HG03039 (cell line): ENCODE results near the gene CFHR4.
"Not testable (repeated sequence)": the region's sequence is repeated elsewhere in the genome, so short reads cannot be mapped to it uniquely, and the experiment has no call there.

Source experiments
- ATAC-seq: cut with Tn5 transposase; IDR thresholded peaks from one replicate; pipeline ENCODE4 v1.9.1; 2021; ENCODE audit warnings: mild to moderate bottlenecking, moderate library complexity; ENCODE audit not compliant: unreplicated experiment

The CFHR4 gene

DNA sequence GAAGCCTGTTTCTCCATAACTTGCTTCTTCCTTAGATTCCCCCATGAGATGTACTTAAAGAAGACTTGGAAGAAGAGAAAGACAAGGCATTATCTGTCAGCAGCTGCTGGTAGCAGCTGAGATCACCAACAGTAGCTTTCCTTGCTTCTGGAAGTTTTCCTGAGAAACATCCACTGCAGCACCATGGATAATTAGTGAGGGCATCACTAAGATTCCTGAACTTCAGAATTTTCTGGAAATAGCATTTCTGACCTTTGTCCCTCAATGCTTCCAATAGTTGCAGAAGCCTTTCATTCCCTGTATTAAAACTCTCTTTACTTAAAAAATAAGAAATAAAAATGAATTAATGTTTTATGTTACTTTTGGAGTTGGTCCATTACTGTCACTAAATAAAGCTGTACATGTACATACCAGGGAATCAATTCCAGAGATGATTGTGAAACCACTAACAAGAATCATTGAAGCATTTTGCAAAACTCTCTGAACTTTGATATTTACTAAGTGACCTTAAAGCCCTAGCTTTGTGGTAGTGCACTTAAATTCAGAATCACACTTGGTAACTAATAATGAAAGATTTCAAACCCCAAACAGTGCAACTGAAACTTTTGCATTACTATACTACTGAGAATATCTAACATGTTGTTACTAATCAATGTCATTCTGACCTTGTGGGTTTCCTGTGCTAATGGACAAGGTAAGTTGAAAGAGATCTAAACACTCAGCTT lies at the start of gene CFHR4:
CFHR4 (plus strand) TSS at position 538 of the 725 bp plus-strand sequence; CDS start at position 637, 99 bp downstream.
- ATAC-seq = peak; percentile 88

DNA sequence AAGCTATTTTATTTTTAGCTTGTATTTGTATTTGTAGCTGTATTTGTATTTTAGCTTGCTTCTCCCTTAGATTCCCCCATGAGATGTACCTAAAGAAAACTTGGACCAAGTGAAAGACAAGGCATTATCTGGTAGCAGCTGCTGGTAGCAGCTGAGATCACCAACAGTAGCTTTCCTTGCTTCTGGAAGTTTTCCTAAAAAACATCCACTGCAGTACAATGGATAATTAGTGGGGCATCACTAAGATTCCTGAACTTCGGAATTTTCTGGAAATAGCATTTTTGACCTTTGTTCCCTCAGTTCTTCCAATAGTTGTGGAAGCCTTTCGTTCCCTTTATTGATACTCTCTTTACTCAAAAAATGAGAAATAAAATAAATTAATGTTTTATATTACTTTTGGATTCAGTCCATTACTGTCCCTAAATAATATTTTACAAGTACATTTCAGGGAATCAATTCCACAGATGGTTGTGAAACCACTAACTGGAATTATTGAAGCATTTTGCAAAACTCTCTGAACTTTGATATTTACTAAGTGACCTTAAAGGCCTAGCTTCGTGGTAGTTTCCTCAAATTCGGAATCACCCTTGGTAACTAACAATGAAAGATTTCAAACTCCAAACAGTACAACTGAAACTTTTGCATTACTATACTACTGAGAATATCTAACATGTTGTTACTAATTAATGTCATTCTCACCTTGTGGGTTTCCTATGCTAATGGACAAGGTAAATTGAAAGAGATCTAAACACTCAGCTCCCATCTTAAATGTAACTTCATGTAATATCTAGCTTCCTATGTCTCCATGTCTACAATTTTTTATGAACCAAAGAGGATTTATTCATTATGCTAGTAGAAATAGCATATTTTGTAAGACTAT lies 38.0 kb upstream of the CFHR4 start:
- ATAC-seq = not testable (repeated sequence)

DNA sequence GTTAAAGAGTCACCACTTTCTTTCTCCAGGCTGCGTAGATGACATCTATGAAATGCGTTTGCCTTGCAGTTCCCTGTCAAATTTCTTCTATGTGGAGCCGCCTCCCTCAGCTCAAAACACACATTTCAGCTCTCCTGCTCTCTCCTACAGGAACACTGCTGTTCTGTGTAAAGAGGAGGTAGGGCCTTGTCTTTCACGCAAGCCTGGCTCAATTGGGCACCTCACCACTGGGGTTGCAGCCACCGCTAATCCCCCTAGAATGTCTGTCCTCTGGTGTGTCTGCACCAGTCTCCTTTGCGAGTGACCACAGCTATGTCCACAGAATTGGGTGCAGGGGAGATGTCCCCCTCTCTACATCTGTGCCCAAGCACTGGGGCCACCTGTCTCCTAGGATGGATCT lies 31.8 kb upstream of the CFHR4 start:
- ATAC-seq = no peak

DNA sequence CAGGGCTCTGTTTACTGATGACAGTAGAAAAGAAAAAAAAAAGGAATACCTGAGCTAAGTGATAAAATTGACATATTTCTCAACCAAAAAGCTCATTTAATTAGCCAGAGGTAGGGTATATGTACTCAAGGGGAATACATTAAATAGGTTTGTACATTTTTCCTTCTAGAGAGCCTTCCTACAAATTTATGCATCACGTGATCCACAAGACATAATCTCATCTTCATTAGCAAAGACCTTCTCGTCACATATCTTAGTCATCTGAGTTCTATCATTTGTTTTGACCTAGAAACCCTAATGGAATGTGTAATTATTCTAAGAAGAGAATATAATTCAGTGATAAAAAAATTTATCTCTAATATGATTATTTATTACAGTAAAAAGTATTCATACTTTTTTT lies 30.7 kb upstream of the CFHR4 start:
- no peak for ATAC-seq

DNA sequence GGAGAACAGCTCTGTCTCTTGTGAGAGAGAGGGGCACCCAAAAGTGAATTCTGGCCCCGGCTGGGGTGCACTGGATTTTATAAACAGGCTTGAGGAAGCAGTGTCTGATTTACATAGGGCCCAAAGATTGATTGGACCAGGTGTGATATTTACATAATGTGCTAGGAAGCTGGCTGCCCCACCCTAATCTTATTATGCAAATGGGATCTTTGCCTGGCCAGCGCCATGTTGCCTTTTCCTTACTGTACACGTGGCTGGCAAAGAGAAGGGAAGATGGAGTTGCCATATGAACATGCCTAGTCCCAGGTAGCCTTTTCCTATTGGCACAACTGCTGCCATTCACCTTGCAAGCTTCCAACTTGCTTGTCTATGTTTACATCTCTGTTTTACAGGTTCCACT lies 29.0 kb upstream of the CFHR4 start:
- ATAC-seq = no peak

DNA sequence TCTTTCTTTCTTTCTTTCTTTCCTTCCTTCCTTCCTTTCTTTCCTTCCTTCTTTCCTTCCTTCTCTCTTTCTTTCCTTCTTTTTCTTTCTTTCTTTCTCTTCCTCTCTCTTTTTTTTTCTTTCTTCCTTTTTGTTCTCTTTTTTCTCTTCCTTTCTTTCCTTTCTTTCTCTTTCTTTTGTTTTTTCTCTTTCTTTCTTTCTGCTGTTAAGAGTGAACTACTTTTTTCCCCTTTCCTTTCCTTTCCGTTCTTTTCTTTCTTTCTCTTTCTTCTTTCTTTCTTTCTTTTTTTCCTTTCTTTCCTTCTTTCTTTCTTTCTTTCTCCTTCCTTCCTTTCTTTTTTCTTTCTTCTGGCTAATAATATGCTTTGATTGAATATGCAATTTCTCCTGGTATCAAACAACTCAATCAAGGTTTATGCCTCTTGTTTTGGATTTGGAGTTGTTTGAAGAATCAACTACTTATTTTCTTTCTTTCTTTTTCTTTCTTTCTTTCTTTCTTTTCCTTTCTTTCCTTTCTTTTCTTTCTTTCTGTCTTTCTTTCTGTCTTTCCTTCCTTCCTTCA lies 27.4 kb upstream of the CFHR4 start:
- ATAC-seq = no peak

DNA sequence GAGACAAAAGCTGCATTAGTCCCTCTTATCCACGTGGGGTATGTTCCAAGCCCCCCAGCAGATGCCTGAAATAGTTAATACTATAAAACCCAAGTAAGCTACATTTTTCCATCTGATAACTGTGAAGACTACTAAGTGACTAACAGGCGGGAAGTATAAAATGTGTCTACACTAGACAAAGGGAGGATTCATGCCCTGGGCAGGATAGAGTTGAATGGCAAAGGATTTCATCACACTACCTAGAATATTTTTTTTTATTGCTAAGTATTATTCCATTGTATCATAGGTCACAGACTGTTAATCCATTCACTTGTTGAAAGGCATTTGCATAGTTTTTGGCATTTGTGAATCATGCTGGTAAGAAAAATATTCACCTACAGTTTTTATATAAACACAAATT lies 26.4 kb upstream of the CFHR4 start:
- no peak for ATAC-seq

DNA sequence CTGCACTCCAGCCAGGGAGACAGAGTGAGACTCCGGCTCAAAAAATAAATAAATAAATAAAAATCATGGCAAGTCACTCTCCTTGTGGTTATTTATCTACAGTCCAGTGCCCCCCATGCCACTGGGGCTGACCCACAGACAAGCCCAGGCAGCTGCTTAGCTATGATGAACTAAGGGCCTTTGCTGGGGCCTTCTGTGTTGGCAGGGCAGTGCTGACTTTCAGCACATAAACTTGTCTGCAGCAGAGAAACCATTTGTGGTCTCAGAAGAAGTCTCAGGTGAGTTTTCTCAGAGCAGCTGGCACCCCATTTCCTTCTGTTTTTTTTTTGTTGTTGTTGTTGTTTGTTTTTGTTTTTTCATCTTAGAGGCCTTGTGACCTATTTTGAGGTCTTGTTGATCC lies 20.9 kb upstream of the CFHR4 start:
- no peak for ATAC-seq

DNA sequence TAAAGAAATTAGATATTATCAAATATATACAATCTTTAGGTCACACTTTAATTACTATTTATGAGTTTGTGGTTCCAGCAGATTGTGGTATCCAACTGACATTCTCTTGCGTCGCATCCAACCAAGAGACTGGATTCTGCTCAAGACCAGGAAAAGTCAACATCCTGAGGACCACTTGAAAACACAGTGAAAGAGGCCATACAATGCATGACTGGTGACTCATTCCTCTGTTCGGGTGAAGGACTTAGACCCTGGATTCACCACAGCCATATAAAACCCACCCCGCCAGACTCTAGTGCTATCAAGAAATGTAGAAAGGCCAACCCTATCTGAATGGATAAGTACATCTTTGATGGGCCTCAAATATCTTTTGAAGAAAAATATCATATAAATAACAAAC lies 14.5 kb upstream of the CFHR4 start:
- no peak for ATAC-seq

DNA sequence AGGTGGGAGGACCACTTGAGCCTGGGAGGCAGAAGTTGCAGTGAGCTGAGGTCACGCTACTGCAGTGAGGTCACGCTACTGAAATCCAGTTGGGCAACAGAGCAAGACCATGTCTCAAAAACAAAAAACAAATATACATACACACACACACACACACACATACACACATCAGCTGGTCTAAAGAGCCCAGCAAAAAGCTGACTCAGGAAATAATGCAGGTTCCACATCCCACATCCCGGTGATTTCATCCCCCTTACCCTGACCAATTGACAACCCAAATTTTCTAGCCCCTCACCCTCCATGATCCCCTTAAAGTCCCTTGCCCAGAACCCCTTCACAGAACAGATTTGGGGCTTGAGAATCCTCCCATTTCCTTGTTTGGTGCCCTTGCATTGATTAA lies 11.9 kb upstream of the CFHR4 start:
- no peak for ATAC-seq

DNA sequence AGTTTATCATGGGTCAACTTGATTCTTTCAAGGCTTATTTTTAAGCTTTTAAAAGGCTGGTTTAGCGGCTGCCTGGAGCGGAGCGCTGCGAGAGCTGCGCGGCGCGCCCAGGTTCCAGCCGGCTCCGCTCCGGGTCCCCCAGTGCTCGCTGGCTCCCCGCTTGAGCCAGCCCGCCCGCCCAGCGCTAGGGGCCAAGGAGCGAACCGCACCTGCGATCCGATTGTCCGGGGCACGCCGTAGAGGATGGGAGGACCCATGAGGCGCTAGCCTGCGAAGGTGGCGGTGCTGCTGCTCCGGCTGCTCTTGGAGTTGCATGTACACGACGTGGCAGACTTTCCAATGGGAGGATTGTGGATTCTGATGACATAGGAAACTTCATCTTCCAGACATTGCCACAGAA lies 9.9 kb upstream of the CFHR4 start:
- no peak for ATAC-seq

DNA sequence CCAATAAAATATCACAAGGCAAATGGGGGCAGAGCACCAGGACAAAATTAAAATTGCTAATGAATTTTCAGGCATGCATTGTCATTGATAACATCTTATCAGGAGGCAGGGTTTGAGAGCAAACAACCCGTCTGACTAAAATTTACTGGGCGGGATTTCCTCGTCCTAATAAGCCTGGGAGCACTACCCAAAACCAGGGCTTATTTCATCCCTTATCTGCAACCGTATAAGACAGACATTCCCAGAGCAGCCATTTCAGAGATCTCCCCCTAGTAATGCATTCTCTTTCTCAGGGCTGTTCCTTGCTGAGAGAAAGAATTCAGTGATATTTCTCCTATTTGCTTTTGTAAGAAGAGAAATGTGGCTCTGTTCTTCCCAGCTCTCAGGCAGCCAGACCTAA lies 1.3 kb upstream of the CFHR4 start:
- ATAC-seq = not testable (repeated sequence)

DNA sequence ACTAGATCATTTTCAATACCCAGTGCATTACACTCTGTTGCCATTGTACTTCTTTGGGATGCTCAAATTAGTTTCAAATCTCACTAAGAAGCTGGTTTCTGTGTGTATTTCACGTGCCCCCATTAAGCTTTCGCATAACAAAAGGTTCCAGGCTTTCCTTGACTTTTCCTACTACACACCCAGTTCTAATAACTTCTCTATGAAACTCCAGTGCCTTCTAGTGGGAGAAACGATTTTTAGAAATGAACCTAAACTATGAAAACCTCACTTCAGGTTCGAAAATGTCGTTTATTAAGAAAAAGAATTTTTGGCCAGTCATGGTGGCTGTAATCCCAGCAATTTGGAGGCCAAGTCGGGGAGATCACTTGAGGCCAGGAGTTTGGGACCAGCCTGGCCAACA lies 2.8 kb downstream of the CFHR4 start:
- no peak for ATAC-seq

DNA sequence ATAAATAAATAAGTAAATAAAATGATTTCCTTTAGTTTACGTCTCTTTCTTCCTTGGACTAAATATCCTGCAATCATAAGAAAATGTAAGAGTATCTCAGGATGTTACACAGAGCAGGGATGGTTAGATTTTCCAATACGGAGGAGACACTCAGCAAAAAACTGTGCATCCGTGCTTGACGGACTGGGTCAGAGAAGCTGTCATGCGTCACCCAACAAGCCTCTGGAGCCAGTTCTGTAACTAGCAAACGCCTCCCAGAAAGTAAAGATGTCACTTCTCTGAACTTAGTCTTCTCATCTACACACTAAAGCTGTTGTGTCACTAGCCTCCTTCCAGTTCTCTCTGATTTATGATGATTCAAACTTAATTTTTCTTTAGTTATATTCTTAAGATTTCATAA lies 3.4 kb downstream of the CFHR4 start:
- no peak for ATAC-seq

DNA sequence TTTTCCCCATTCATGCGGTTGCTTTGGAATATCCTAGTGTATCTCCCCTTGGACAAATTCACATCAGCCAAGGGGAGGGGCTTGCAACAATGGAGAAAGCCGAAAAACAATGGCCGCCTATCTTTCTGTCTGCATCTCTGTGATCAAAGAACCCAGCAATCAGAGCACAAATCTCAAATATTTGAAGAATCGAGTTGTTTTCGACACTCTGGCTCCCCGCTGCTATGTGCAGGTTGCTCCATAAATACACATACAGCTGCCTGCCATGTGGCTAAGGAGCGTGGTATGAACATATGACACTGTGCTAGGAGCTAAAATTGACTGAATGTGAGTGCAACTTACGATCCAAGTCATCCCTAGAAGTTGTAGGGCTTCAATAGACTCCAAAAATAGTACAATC lies 8.5 kb downstream of the CFHR4 start:
- ATAC-seq = no peak

DNA sequence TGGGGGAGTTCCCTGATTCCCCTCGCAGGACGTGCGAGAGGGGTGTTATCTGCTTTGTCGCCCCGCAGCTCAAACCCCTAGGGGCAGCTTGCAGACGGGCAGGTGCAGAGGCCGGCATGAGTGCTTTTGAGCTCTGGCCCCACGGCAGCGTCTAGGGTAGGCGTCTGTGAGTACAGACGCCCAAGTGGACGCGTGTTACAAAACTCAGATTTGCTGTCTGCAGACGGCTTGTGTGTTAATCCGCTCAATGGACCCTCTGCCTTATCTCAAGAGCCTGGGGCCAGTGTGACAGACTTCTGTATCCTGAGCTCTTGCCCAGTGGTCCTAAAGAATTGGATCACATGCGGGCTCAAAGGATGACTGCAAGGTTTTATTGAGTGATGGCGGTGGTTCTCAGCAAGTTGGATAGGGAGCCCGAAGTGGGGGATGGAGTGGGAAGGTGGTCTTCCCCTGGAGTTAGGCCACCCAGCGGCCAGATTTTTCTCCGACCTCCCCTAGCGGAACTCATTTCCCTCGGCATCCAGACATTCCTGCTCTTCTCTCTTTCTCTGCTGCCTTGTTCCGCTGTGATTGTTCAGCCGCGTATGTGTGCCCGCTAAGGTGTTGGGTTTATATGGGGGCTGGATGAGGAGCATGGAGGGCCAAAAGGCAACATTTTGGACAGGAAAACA lies 9.4 kb downstream of the CFHR4 start:
- no peak for ATAC-seq

DNA sequence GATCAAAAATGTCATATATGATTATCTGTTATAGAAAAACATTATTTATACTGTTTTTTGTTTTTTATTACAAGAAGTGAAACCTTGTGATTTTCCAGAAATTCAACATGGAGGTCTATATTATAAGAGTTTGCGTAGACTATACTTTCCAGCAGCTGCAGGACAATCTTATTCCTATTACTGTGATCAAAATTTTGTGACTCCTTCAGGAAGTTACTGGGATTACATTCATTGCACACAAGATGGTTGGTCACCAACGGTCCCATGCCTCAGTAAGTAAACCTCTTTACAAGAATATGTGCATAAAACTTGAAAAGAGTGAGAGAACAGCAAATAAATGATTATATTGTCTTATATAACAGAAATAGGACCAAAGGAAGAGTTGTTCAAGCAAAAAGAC lies 14.5 kb downstream of the CFHR4 start:
- no peak for ATAC-seq

DNA sequence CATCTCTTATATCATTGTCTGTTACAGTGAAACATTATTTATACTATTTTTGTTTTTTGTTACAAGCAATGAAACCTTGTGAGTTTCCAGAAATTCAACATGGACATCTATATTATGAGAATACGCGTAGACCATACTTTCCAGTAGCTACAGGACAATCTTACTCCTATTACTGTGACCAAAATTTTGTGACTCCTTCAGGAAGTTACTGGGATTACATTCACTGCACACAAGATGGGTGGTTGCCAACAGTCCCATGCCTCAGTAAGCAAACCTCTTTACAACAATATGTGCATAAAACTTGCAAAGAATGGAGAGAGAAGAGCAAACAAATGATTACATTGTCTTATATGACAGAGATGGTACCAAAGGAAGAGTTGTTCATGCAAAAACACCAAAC lies 22.4 kb downstream of the CFHR4 start:
- no peak for ATAC-seq

DNA sequence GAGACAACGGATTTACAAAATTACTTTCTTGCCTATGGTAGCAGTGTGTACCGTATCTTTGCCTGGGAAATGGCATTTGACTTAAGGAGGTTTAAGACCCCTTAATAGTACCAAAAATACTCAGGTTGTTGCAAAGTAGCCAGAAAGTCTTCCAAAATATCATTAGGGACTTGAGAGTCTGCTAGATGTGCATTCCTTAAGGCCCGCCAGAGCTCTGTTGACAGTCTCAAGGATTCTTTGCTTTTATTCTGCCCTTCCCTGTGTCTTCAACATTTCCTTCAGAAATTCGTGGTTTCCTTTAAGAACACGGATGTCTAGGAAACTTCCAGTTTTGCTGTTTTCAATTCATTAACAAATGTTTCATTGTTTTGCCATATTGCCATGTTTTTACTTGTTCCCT lies 24.4 kb downstream of the CFHR4 start:
- not testable (repeated sequence) for ATAC-seq

DNA sequence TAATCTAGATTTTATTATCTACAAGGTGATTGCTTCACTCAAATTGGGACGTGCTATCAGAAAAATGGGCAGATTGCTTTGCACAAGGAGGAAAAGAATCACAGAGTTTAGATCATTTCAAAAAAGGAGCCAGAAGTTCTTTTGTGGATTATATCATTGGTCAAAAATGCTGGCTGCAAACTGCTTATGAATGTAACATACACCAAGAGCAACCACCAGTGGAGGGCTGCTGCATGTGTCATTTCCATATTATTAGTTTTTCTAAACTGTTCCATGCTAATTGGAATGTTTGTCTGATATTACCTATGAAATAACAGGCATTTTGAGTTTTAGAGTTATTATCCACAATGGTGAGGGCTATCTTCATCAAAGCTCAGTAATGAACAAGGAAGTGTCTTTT lies 39.0 kb downstream of the CFHR4 start:
- ATAC-seq = not testable (repeated sequence)

DNA sequence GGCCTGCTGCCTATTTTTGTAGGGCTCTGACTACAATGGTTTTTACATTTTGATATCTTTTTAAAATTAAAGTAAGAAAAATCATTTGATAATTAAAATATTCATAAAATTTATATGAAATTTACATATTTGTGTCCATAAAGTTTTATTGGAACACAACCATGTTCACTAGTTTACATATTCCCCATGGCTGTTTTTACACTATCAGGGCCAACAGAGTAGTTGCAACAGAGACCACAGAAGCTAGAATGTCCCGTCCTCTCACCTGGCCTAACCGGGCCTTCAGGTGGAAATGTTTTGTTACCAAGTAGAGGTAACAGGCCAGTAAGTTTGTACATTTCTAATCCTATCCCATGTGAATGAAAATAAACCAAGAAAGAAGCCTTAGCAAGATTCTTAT lies 45.0 kb downstream of the CFHR4 start:
- not testable (repeated sequence) for ATAC-seq
